Tibial nerve (tissue), 4 donors: Measurements from ENCODE around the gene TMEM151B.

Source experiments
- CTCF ChIP-seq, 5 experiments: fragments of 200-600 bp in 3 of 5; fragments of 450-650 bp in 2 of 5; sonication (generic) in 3 of 5; IDR thresholded peaks; one replicate each; pipeline ENCODE4 v1.5.1; 2016 to 2019; ENCODE audit warnings: antibody characterized with exemption in 5 of 5, mild to moderate bottlenecking in 3 of 5, moderate library complexity in 2 of 5
- EP300 ChIP-seq, 2 donors: sonication (generic); formaldehyde crosslinking; IDR thresholded peaks; one replicate each; pipeline ENCODE4 v1.6.1; 2017; ENCODE audit warnings: antibody characterized with exemption in 2 of 2, mild to moderate bottlenecking in 1 of 2
- POLR2A ChIP-seq, 2 donors: fragments of 450-650 bp; IDR thresholded peaks; one replicate each; pipeline ENCODE4 v1.6.1; 2017; ENCODE audit warnings: antibody characterized with exemption in 2 of 2, mild to moderate bottlenecking in 2 of 2, moderate library complexity in 2 of 2

GRCh38 chr6:44230034-44230675 is 40.1 kb upstream of the TMEM151B start:
- TF ChIP-seq CTCF (IDR thresholded peaks at IDR 0.05) = no peak
- TF ChIP-seq POLR2A (IDR thresholded peaks at IDR 0.05) = no peak
- no peak for TF ChIP-seq EP300 (IDR thresholded peaks at IDR 0.05)
